GM19324 (cell line): Measurements from ENCODE around the gene MRPS5.
"Not testable (repeated sequence)": the region's sequence is repeated elsewhere in the genome, so short reads cannot be mapped to it uniquely, and the experiment has no call there.

Source experiments
- ATAC-seq: cut with Tn5 transposase; IDR thresholded peaks from one replicate; pipeline ENCODE4 v1.9.1; 2021; ENCODE audit warnings: mild to moderate bottlenecking, moderate library complexity; ENCODE audit not compliant: unreplicated experiment, low FRiP score

The MRPS5 gene

GRCh38 chr2:95121407-95122196, at the start of gene MRPS5:
MRPS5 (minus strand) TSS chr2:95121808; CDS start chr2:95121791, 17 bp downstream.
- ATAC-seq: peak; percentile 95

- ATAC-seq: peak; percentile 11
Measured at GRCh38 chr2:95166065-95166763, 44.6 kb upstream of the MRPS5 start.

GRCh38 chr2:95165371-95166064, 43.9 kb upstream of the MRPS5 start, which contains the start of gene ZNF2:
ZNF2 (plus strand) TSS chr2:95165809; CDS start chr2:95176227, 10,418 bp downstream.
- ATAC-seq: peak; percentile 96

GRCh38 chr2:95165030-95165370, 43.4 kb upstream of the MRPS5 start:
- ATAC-seq: peak; percentile 12

- ATAC-seq: peak; percentile 94
Measured at GRCh38 chr2:95159690-95160449, 38.3 kb upstream of the MRPS5 start, which contains the start of gene ZNF514. ZNF514 (minus strand) TSS chr2:95159848; CDS start chr2:95153253, 6,595 bp downstream.

DNA sequence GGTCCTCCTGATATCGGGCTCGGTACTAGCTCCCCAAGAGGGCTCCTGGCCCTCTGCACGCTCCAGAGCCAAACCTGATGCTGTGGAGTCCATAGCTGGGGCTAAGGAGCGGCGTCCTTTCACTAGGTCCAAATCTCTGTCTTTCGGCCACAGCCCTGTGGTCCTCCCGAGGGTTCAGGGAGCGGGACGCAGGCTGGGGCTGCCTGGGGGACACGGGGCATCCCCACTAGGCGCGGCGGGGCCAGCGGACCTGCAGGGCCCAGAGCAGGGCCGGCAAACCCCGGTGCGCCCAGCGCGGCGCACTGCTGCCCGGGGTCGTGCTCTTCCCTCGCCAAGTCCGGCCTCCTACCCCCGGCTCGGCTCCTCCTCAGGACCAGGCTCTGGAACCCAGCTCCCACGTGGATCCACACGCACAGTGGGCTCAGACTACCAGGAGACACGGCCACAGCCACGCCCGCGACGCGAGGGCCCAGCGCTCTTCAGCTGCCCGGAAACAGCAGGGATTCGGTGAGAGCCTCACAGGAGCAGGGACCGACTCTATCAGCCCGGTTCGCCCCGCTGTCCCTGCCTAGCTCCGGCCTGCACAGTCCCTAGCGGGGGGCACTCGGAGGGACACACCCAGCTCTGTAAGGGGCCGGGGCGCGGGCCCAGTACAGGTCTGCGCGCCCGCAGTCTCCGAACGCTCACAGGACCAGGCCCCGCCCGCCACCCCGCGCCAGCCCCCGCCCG, 37.4 kb upstream of the MRPS5 start:
- peak; percentile 44 for ATAC-seq

- no peak for ATAC-seq
Measured at GRCh38 chr2:95158441-95158840, 36.8 kb upstream of the MRPS5 start.

GRCh38 chr2:95149397-95149984, 27.9 kb upstream of the MRPS5 start:
- no peak for ATAC-seq

GRCh38 chr2:95143838-95144237, 22.2 kb upstream of the MRPS5 start:
- ATAC-seq: no peak

DNA sequence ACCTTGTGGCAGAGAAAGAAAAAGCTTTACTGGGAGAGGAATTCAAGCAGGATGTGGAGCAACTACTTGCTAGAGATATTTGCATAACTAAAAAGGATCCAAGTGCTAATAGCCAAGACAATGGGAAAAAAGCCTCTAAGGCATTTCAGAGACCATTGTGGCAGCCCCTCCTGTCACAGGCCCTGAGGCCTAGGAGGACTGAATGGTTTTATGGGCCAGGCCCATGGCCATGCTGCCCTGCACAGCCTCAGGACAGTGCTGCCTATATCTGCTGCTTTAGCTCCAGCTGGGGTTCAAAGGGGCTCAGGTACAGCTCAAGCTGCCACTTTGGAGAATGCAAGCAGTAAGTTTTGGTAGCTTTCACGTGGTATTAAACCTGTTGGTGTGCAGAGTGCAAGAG, 17.1 kb upstream of the MRPS5 start:
- ATAC-seq: no peak

GRCh38 chr2:95122197-95122551, 566 bp upstream of the MRPS5 start:
- ATAC-seq: no peak

GRCh38 chr2:95121093-95121406, 558 bp downstream of the MRPS5 start:
- ATAC-seq: no peak

DNA sequence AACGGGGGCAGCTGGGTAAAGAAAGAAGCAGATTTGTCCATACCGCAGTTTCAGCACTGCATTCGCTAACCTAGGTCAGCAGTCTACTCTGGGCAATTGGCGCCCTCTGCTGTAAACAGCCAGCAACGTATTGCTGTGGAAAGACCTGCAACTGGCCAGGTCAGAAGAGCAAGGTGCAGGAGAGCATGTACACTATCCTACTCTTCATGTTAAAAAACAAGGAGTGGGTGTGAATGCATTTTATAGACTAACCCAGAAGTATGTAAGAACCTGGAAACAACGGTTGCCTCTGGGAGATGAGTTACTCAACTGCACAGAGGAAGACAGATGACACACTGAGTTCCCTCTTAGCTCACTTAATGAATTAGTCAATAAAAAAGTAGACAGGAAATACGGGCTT, 6.2 kb downstream of the MRPS5 start:
- no peak for ATAC-seq

GRCh38 chr2:95113464-95113863, 8.1 kb downstream of the MRPS5 start:
- ATAC-seq: no peak

GRCh38 chr2:95110395-95110794, 11.2 kb downstream of the MRPS5 start:
- no peak for ATAC-seq

DNA sequence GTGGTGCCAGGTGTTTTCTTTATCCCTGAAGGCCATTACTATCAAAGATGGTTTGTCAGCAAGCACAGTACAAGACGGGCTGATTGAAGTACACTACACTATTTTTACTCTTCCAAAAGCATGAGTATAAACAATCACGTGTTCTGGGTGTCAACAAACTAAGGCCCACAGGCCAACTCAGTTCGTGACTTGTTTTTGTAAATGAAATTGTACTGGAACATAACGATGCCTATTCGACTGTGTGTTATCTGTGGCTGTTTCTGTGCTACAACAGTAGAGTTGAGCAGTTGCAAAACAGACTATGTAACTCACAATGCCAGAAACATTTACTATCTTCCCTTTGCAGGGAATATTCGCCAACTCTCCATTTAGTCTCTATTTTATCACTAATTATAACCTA, 12.3 kb downstream of the MRPS5 start:
- ATAC-seq: no peak

- no peak for ATAC-seq
Measured at GRCh38 chr2:95106081-95106480, 15.5 kb downstream of the MRPS5 start.

DNA sequence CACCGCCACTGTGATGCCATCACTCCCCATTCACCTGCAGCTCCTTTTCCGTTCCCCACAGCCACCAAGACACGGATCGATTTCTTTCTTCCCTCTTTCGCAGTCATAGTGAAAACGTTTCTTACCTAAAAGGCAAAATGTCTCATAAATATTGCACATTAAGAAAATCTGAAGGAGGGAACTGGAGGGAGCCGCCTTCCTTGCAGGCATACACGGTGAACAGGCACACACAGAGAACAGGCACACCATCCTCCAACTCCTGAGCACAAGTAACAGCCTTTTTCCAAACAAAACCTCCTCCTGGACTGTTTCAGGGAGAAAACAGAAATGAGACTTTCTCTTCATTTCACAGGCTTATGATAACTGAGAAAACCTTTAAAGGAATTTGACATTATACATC, 17.0 kb downstream of the MRPS5 start:
- ATAC-seq: no peak

DNA sequence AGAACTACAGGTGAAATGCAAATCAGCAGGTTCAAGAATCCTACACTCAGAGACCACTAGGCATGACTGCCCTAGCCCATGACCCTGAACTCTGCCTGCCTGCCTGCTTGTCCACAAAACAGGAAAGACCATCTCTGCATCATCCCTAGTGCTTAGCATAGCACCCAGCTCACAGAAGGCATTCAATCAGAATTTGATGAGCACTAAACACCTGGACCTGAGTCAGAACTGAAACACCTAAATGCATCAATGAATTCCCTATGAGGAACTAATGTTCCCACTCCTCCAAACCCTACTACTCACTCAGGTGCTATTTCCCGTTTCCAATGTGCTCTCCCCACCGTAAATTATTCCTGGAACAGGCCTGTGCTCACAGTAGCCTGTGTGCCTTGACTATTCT, 21.7 kb downstream of the MRPS5 start:
- no peak for ATAC-seq

DNA sequence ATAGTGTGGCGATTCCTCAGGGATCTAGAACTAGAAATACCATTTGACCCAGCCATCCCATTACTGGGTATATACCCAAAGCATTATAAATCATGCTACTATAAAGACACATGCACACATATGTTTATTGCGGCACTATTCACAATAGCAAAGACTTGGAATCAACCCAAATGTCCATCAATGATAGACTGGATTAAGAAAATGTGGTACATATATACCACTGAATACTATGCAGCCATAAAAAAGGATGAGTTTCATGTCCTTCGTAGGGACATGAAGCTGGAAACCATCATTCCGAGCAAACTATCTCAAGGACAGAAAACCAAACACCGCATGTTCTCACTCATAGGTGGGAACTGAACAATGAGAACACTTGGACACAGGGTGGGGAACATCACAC, 23.3 kb downstream of the MRPS5 start:
- not testable (repeated sequence) for ATAC-seq
